OCI-LY1 (cell line): ENCODE data around the gene LMO2.

Experiments
- CTCF ChIP-seq: fragments of 200-600 bp; sonication (generic), shearing (Covaris generic); IDR thresholded peaks from 2 replicates; pipeline ENCODE4 v1.5.1; 2017; ENCODE audit warnings: mild to moderate bottlenecking, antibody characterized with exemption, low read length, moderate library complexity, mixed read lengths
- EZH2 ChIP-seq: fragments of 200-600 bp; sonication (generic), shearing (Covaris generic); IDR thresholded peaks from 2 replicates; pipeline ENCODE4 v1.8.0; 2017; ENCODE audit warnings: borderline replicate concordance, mixed run types, mild to moderate bottlenecking, antibody characterized with exemption, low read length, moderate library complexity, mixed read lengths

- TF ChIP-seq CTCF, result no peak
- TF ChIP-seq EZH2, result no peak
Measured at GRCh38 chr11:33874433-33874832, 17.4 kb downstream of the LMO2 start.
